ENCODE measurements around the gene PPP6R2. TPM values are rescaled to one million over a fixed set of nuclear protein-coding genes. Genes with fewer than 3 reads are reported as not detected.
"Not testable (repeated sequence)": the region's sequence is repeated elsewhere in the genome, so short reads cannot be mapped to it uniquely, and the experiment has no call there.

PPP6R2 gene
- total RNA-seq, 3 donors from 2014 or later (not counting 1 experiment from before 2014, with no cell fraction given): 76.0 to 103 (median 78.1) TPM

- H3K27ac ChIP-seq (ENCODE audit: low read length): no peak overlapping the region
- H3K4me1 Mint-ChIP-seq: peaks cover 37 to 49% of the 10 kb centered on the region in 2 donors
- peak overlapping the region; percentile 51 to 55 for H3K27ac Mint-ChIP-seq
- H3K27me3 Mint-ChIP-seq (ENCODE audit: low read depth in 2 of 2): no peaks in the 10 kb centered on the region
- H3K4me3 Mint-ChIP-seq: no peak overlapping the region
- no peak for ATAC-seq
- DNase-seq: peak in 1 of 2 donors; percentile 22
- H3K9me3 Mint-ChIP-seq: no peaks in the 10 kb centered on the region
- H3K4me3 ChIP-seq (ENCODE audit: low read length): no peak overlapping the region
- H3K4me1 ChIP-seq (ENCODE audit: control insufficient read depth, insufficient read depth, low read length): peaks cover 33% of the 10 kb centered on the region
- intact Hi-C loops (cut with micrococcal nuclease): no loop called here
- no peaks in the 10 kb centered on the region for H3K9me3 ChIP-seq (ENCODE audit: control insufficient read depth, insufficient read depth, low read length)
- no peaks in the 10 kb centered on the region for H3K36me3 Mint-ChIP-seq
- H3K27me3 ChIP-seq (ENCODE audit: control insufficient read depth, insufficient read depth, low read length): no peaks in the 10 kb centered on the region
- H3K36me3 ChIP-seq (ENCODE audit: control insufficient read depth, insufficient read depth, low read length): peaks cover 12% of the 10 kb centered on the region
- TF ChIP-seq, protein P1, sequence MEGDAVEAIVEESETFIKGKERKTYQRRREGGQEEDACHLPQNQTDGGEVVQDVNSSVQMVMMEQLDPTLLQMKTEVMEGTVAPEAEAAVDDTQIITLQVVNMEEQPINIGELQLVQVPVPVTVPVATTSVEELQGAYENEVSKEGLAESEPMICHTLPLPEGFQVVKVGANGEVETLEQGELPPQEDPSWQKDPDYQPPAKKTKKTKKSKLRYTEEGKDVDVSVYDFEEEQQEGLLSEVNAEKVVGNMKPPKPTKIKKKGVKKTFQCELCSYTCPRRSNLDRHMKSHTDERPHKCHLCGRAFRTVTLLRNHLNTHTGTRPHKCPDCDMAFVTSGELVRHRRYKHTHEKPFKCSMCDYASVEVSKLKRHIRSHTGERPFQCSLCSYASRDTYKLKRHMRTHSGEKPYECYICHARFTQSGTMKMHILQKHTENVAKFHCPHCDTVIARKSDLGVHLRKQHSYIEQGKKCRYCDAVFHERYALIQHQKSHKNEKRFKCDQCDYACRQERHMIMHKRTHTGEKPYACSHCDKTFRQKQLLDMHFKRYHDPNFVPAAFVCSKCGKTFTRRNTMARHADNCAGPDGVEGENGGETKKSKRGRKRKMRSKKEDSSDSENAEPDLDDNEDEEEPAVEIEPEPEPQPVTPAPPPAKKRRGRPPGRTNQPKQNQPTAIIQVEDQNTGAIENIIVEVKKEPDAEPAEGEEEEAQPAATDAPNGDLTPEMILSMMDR (IDR thresholded peaks at IDR 0.05): no peak
- 78% methylated on average over 5 of the region's 5 CpGs for WGBS (ENCODE audit: insufficient coverage)
Measured at GRCh38 chr22:50361222-50361621, 18.1 kb downstream of the PPP6R2 start.

GRCh38 chr22:50361688-50362087, 18.6 kb downstream of the PPP6R2 start:
- Mint-ChIP-seq H3K27ac (peak overlapping the region; percentile 51 to 55), H3K27me3 (ENCODE audit: low read depth in 2 of 2) (no peaks in the 10 kb centered on the region), H3K4me1 (peaks cover 40 to 52% of the 10 kb centered on the region in 2 donors), H3K36me3 (no peaks in the 10 kb centered on the region), H3K4me3 (no peak overlapping the region), H3K9me3 (no peaks in the 10 kb centered on the region)
- H3K4me1 ChIP-seq (ENCODE audit: control insufficient read depth, insufficient read depth, low read length): peaks cover 33% of the 10 kb centered on the region
- H3K27me3 ChIP-seq (ENCODE audit: control insufficient read depth, insufficient read depth, low read length): no peaks in the 10 kb centered on the region
- WGBS (ENCODE audit: insufficient coverage): 52% methylated on average over 5 of the region's 5 CpGs
- ATAC-seq (peak; percentile 21 to 51 (median 43)), DNase-seq (peak in 1 of 2 donors; percentile 24)
- TF ChIP-seq, protein P1 (IDR thresholded peaks at IDR 0.05): no peak
- H3K27ac ChIP-seq (ENCODE audit: low read length): peak overlapping the region; percentile 31
- no peak overlapping the region for H3K4me3 ChIP-seq (ENCODE audit: low read length)
- no peaks in the 10 kb centered on the region for H3K9me3 ChIP-seq (ENCODE audit: control insufficient read depth, insufficient read depth, low read length)
- peaks cover 12% of the 10 kb centered on the region for H3K36me3 ChIP-seq (ENCODE audit: control insufficient read depth, insufficient read depth, low read length)
- intact Hi-C loops (cut with micrococcal nuclease): no loop called here

- Histone ChIP-seq H3K9me3 (ENCODE audit: control insufficient read depth, insufficient read depth, low read length) (no peaks in the 10 kb centered on the region), H3K27me3 (ENCODE audit: control insufficient read depth, insufficient read depth, low read length) (no peaks in the 10 kb centered on the region), H3K27ac (ENCODE audit: low read length) (no peak overlapping the region), H3K36me3 (ENCODE audit: control insufficient read depth, insufficient read depth, low read length) (peaks cover 12% of the 10 kb centered on the region), H3K4me1 (ENCODE audit: control insufficient read depth, insufficient read depth, low read length) (peaks cover 33% of the 10 kb centered on the region), H3K4me3 (ENCODE audit: low read length) (no peak overlapping the region)
- 88% methylated on average over 8 of the region's 8 CpGs for WGBS (ENCODE audit: insufficient coverage)
- Mint-ChIP-seq H3K9me3 (no peaks in the 10 kb centered on the region), H3K27ac (peak overlapping the region in 1 of 2 donors; percentile 51), H3K36me3 (no peaks in the 10 kb centered on the region), H3K27me3 (ENCODE audit: low read depth in 2 of 2) (no peaks in the 10 kb centered on the region), H3K4me1 (peaks cover 47 to 59% of the 10 kb centered on the region in 2 donors), H3K4me3 (no peak overlapping the region)
- no peak for DNase-seq
- no peak for ATAC-seq
- TF ChIP-seq, protein P1 (IDR thresholded peaks at IDR 0.05): no peak
- intact Hi-C loops (cut with micrococcal nuclease): no loop called here
Measured at GRCh38 chr22:50363166-50363802, 20.2 kb downstream of the PPP6R2 start.

DNA sequence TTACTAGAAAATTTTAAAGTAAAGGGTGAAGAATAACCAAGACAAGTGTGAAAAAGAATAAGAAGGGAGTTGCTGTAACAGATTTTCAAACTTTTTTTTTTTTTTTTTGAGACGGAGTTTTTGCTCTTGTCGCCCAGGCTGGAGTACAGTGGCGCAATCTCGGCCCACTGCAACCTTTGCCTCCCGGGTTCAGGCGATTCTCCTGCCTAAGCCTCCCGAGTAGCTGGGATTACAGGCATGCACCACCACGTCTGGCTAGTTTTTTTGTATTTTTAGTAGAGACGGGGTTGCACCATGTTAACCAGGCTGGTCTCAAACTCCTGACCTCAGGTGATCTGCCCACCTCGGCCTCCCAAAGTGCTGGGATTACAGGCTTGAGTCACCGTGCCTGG, 20.7 kb downstream of the PPP6R2 start:
- H3K9me3 Mint-ChIP-seq; DNase-seq; H3K4me3 Mint-ChIP-seq; H3K27ac Mint-ChIP-seq; H3K27me3 Mint-ChIP-seq (ENCODE audit: low read depth in 2 of 2); H3K9me3 ChIP-seq (ENCODE audit: control insufficient read depth, insufficient read depth, low read length); H3K36me3 Mint-ChIP-seq; intact Hi-C loops (cut with micrococcal nuclease); H3K4me3 ChIP-seq (ENCODE audit: low read length); ATAC-seq; H3K27me3 ChIP-seq (ENCODE audit: control insufficient read depth, insufficient read depth, low read length); H3K27ac ChIP-seq (ENCODE audit: low read length): not testable (repeated sequence)
- 91% methylated on average over 11 of the region's 11 CpGs for WGBS (ENCODE audit: insufficient coverage)
- Histone ChIP-seq H3K36me3 (ENCODE audit: control insufficient read depth, insufficient read depth, low read length) (peaks cover 12% of the 10 kb centered on the region), H3K4me1 (ENCODE audit: control insufficient read depth, insufficient read depth, low read length) (peaks cover 36% of the 10 kb centered on the region)
- H3K4me1 Mint-ChIP-seq: peaks cover 47 to 54% of the 10 kb centered on the region in 2 donors

Measured in natural killer cell (primary cell).